ENCODE results near the gene ACY1. TPM values are rescaled to one million over a fixed set of nuclear protein-coding genes. Genes with fewer than 3 reads are reported as not detected.

ACY1 gene
- total and polyA plus RNA-seq, 11 donors: 14.8 to 45.3 (median 25.4) TPM

- H3K27ac ChIP-seq: no peak overlapping the region
- H3K9me3 ChIP-seq: no peaks in the 10 kb centered on the region
- 89 to 97% (median 91%) methylated on average over 2 of the region's 2 CpGs for WGBS, 4 donors
- TF ChIP-seq POLR2A (IDR thresholded peaks at IDR 0.05): no peak
- TF ChIP-seq CTCF (IDR thresholded peaks at IDR 0.05): no peak
- ATAC-seq (no peak), DNase-seq (peak in 1 of 5 donors; percentile 0)
- H3K4me3 ChIP-seq: no peak overlapping the region
- H3K36me3 ChIP-seq: peaks cover 0 to 21% (median 9%) of the 10 kb centered on the region in 9 donors
- peaks cover 0 to 15% (median 6%) of the 10 kb centered on the region in 12 donors for H3K4me1 ChIP-seq
- intact Hi-C loops (cut with DNase I): no loop called here
- peaks cover 0 to 12% (median 0%) of the 10 kb centered on the region in 9 donors for H3K27me3 ChIP-seq
These were observed 32.4 kb upstream of the ACY1 start for GRCh38 chr3:51950899-51951298.

- WGBS, 4 donors: 72 to 84% (median 80%) methylated on average over 3 of the region's 3 CpGs
- Histone ChIP-seq H3K27me3 (peaks cover 0 to 21% (median 0%) of the 10 kb centered on the region in 9 donors), H3K4me1 (peaks cover 0 to 27% (median 11%) of the 10 kb centered on the region in 12 donors), H3K4me3 (no peak overlapping the region), H3K36me3 (peaks cover 0 to 19% (median 10%) of the 10 kb centered on the region in 9 donors), H3K9me3 (no peaks in the 10 kb centered on the region), H3K27ac (no peak overlapping the region)
- ATAC-seq (no peak), DNase-seq (peak in 1 of 5 donors; percentile 11)
- TF ChIP-seq CTCF (IDR thresholded peaks at IDR 0.05): no peak
- no peak for TF ChIP-seq POLR2A (IDR thresholded peaks at IDR 0.05)
- intact Hi-C loops (cut with DNase I): no loop called here
These were observed 29.9 kb upstream of the ACY1 start for GRCh38 chr3:51953445-51953844.

DNA sequence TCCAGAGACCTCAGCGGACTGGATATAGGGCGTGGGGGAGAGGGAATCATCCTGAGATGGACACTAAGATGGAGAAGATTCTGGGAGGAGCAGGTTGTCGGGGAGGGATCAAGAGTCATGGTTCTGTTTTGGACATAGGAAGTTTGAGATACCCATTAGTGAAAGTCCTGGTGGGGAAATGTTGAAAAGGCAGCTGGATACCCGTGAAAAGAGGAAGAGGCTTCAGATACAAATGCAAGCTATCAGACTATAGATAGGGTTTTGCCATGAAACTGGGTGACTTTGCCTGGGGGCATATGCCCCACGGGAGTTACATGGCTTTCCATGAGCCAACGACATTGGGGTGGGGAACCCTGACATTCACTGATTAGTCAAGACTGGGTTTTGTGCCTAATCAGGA lies 29.2 kb upstream of the ACY1 start:
- Histone ChIP-seq H3K4me1 (peaks cover 0 to 27% (median 11%) of the 10 kb centered on the region in 12 donors), H3K27me3 (peaks cover 0 to 21% (median 0%) of the 10 kb centered on the region in 9 donors), H3K9me3 (no peaks in the 10 kb centered on the region), H3K4me3 (no peak overlapping the region), H3K36me3 (peaks cover 0 to 20% (median 8%) of the 10 kb centered on the region in 9 donors), H3K27ac (no peak overlapping the region)
- no peak for ATAC-seq
- 77 to 82% (median 80%) methylated on average over 6 of the region's 6 CpGs for WGBS, 4 donors
- peak in 1 of 5 donors; percentile 8 for DNase-seq
- TF ChIP-seq CTCF (IDR thresholded peaks at IDR 0.05) (no peak), POLR2A (IDR thresholded peaks at IDR 0.05) (no peak)
- intact Hi-C loops (cut with DNase I): no loop called here

- no peaks in the 10 kb centered on the region for H3K9me3 ChIP-seq
- no peak overlapping the region for H3K4me3 ChIP-seq
- WGBS, 4 donors: 86 to 98% (median 92%) methylated on average over 1 of the region's 1 CpG
- TF ChIP-seq POLR2A (IDR thresholded peaks at IDR 0.05): no peak
- no peak for TF ChIP-seq CTCF (IDR thresholded peaks at IDR 0.05)
- ATAC-seq: no peak
- no peak overlapping the region for H3K27ac ChIP-seq
- peaks cover 0 to 25% (median 12%) of the 10 kb centered on the region in 9 donors for H3K36me3 ChIP-seq
- H3K4me1 ChIP-seq: peaks cover 0 to 27% (median 11%) of the 10 kb centered on the region in 12 donors
- intact Hi-C loops (cut with DNase I): no loop called here
- DNase-seq: no peak
- H3K27me3 ChIP-seq: peaks cover 0 to 21% (median 0%) of the 10 kb centered on the region in 9 donors
These were observed 28.6 kb upstream of the ACY1 start for GRCh38 chr3:51954713-51955112.
